Central memory CD4-positive, alpha-beta T cell (primary cell): ENCODE results near the gene ZNF420.
A peak's percentile ranks its signal among the peaks of the same experiment; 100 is the strongest.
"Not testable (repeated sequence)": the region's sequence is repeated elsewhere in the genome, so short reads cannot be mapped to it uniquely, and the experiment has no call there.

Experiments
- DNase-seq: peaks from one replicate; pipeline ENCODE4 v3.0.0; 2022
- total RNA-seq, 3 experiments: gene quantifications; one replicate each; lab custom pipeline; 2026; lab: John Stamatoyannopoulos, UW

Gene ZNF420
- 9.8 to 36.8 (median 17.5) reads per million in 3 experiments for total RNA-seq

- DNase-seq = peak; percentile 82
Observed at GRCh38 chr19:37077934-37078716, at the start of gene ZNF420. ZNF420 (plus strand) TSS chr19:37078433; CDS start chr19:37089119, 10,686 bp downstream.

GRCh38 chr19:37045140-37045539 lies 33.1 kb upstream of the ZNF420 start:
- no peak for DNase-seq

GRCh38 chr19:37055330-37055729 lies 22.9 kb upstream of the ZNF420 start:
- no peak for DNase-seq

- no peak for DNase-seq
Observed at GRCh38 chr19:37056776-37057175, 21.5 kb upstream of the ZNF420 start.

GRCh38 chr19:37059142-37059541 lies 19.1 kb upstream of the ZNF420 start:
- no peak for DNase-seq

GRCh38 chr19:37064886-37065285 lies 13.3 kb upstream of the ZNF420 start:
- not testable (repeated sequence) for DNase-seq

GRCh38 chr19:37074111-37074510 lies 4.1 kb upstream of the ZNF420 start:
- no peak for DNase-seq

- DNase-seq = no peak
Observed at GRCh38 chr19:37074819-37075362, 3.3 kb upstream of the ZNF420 start.

- not testable (repeated sequence) for DNase-seq
Observed at GRCh38 chr19:37076524-37076923, 1.7 kb upstream of the ZNF420 start.

GRCh38 chr19:37077501-37077933 lies 716 bp upstream of the ZNF420 start:
- DNase-seq = no peak

GRCh38 chr19:37078717-37079032 lies 442 bp downstream of the ZNF420 start:
- no peak for DNase-seq

GRCh38 chr19:37079238-37079637 lies 1.0 kb downstream of the ZNF420 start:
- DNase-seq = no peak

- DNase-seq = no peak
Observed at GRCh38 chr19:37082307-37082706, 4.1 kb downstream of the ZNF420 start.

GRCh38 chr19:37087110-37087509 lies 8.9 kb downstream of the ZNF420 start:
- no peak for DNase-seq

GRCh38 chr19:37095859-37096258 lies 17.6 kb downstream of the ZNF420 start:
- DNase-seq = no peak

GRCh38 chr19:37098570-37098969 lies 20.3 kb downstream of the ZNF420 start:
- DNase-seq = no peak

- DNase-seq = not testable (repeated sequence)
Observed at GRCh38 chr19:37104135-37104534, 25.9 kb downstream of the ZNF420 start.

GRCh38 chr19:37111753-37112152 lies 33.5 kb downstream of the ZNF420 start:
- DNase-seq = not testable (repeated sequence)

- DNase-seq = no peak
Observed at GRCh38 chr19:37114001-37114400, 35.8 kb downstream of the ZNF420 start.

GRCh38 chr19:37122093-37122492 lies 43.9 kb downstream of the ZNF420 start:
- not testable (repeated sequence) for DNase-seq

GRCh38 chr19:37127999-37128820 lies 50.0 kb downstream of the ZNF420 start:
- DNase-seq = no peak

GRCh38 chr19:37128821-37129177 lies 50.6 kb downstream of the ZNF420 start:
- no peak for DNase-seq

GRCh38 chr19:37136111-37136510 lies 57.9 kb downstream of the ZNF420 start:
- no peak for DNase-seq

GRCh38 chr19:37148214-37148613 lies 70.0 kb downstream of the ZNF420 start:
- DNase-seq = no peak
